Measurements from ENCODE around the gene CLEC19A. TPM values are rescaled to one million over a fixed set of nuclear protein-coding genes. Genes with fewer than 3 reads are reported as not detected.

The CLEC19A gene
- total and polyA plus RNA-seq, 2 donors (not counting 3 experiments of a cell fraction or from before 2014, with no cell fraction given): not detected

- dilution Hi-C loops (cut with MboI; ENCODE audit: extremely low pct_ligation_motif_present, low sequenced_read_pairs): no loop called here
- FAIRE-seq: no peak
Measured at GRCh38 chr16:19294156-19294649, 8.7 kb downstream of the CLEC19A start.

DNA sequence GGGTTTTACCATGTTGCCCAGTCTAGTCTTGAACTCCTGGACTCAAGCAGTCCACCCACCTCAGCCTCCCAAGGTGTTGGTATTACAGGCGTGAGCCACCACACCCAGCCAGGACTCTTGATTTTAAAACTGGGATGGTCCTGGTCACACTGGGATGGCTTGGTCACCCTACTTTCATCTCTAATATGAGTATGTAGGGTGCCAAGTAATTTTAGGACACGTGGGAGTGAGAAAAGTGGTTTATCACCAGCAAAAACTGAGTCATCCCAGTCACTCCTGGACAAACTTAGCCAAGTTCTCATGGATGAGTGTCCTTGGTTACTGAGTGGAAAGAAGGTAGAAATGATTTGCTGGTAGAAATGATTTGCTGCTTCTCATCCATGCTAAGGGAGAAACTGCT is 9.9 kb downstream of the CLEC19A start:
- TF ChIP-seq MYC (IDR thresholded peaks at IDR 0.05; ENCODE audit: low read depth, low read length) (no peak), JUN (IDR thresholded peaks at IDR 0.05; ENCODE audit: borderline replicate concordance, insufficient read depth, insufficient read length, low read depth) (no peak), EZH2 (IDR thresholded peaks at IDR 0.05; ENCODE audit: borderline replicate concordance, low read depth, low read length, severe bottlenecking) (no peak), POLR2AphosphoS5 (IDR thresholded peaks at IDR 0.05; ENCODE audit: insufficient read depth, low read depth, low read length) (no peak), POLR2A (IDR thresholded peaks at IDR 0.05; ENCODE audit: low read depth, low read length) (no peak), FOS (IDR thresholded peaks at IDR 0.05; ENCODE audit: borderline replicate concordance, insufficient read depth, low read length) (no peak), GATA2 (IDR thresholded peaks at IDR 0.05; ENCODE audit: insufficient read depth, insufficient read length, low read depth, low read length) (no peak)
- TF ChIP-seq, protein P1, sequence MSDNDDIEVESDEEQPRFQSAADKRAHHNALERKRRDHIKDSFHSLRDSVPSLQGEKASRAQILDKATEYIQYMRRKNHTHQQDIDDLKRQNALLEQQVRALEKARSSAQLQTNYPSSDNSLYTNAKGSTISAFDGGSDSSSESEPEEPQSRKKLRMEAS (IDR thresholded peaks at IDR 0.05; ENCODE audit: insufficient read depth, insufficient read length): no peak
- TF ChIP-seq, protein P2, sequence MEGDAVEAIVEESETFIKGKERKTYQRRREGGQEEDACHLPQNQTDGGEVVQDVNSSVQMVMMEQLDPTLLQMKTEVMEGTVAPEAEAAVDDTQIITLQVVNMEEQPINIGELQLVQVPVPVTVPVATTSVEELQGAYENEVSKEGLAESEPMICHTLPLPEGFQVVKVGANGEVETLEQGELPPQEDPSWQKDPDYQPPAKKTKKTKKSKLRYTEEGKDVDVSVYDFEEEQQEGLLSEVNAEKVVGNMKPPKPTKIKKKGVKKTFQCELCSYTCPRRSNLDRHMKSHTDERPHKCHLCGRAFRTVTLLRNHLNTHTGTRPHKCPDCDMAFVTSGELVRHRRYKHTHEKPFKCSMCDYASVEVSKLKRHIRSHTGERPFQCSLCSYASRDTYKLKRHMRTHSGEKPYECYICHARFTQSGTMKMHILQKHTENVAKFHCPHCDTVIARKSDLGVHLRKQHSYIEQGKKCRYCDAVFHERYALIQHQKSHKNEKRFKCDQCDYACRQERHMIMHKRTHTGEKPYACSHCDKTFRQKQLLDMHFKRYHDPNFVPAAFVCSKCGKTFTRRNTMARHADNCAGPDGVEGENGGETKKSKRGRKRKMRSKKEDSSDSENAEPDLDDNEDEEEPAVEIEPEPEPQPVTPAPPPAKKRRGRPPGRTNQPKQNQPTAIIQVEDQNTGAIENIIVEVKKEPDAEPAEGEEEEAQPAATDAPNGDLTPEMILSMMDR (IDR thresholded peaks at IDR 0.05; ENCODE audit: extremely low read depth in 1 of 2, insufficient read depth in 1 of 2, low read depth in 1 of 2, low read length in 2 of 2): no peak
- intact Hi-C loops (cut with micrococcal nuclease) (no loop called here), dilution Hi-C loops (cut with MboI; ENCODE audit: extremely low pct_ligation_motif_present, low sequenced_read_pairs) (no loop called here)
- H3K27me3 ChIP-seq (ENCODE audit: control insufficient read depth in 2 of 2, insufficient read depth in 2 of 2, low read length in 2 of 2): no peaks in the 10 kb centered on the region
- no peaks in the 10 kb centered on the region for H3K79me2 ChIP-seq (ENCODE audit: control insufficient read depth, insufficient read depth, low read length)
- no peaks in the 10 kb centered on the region for H3K9me3 ChIP-seq (replicated peaks; ENCODE audit: control insufficient read depth, insufficient read depth, low read length)
- no peaks in the 10 kb centered on the region for H3K9me1 ChIP-seq (replicated peaks; ENCODE audit: control insufficient read depth, extremely low read depth, insufficient read depth, low read length)
- H3K9ac ChIP-seq (replicated peaks; ENCODE audit: extremely low read depth, insufficient read depth, low read length): no peak overlapping the region
- CTCF ChIA-PET: no interaction called here
- H3K4me1 ChIP-seq (ENCODE audit: control insufficient read depth, extremely low read depth, insufficient read depth, low read length): no peaks in the 10 kb centered on the region
- FAIRE-seq (no peak), DNase-seq (ENCODE audit: low read depth, low spot score) (no peak)
- no peak overlapping the region for H3K27ac ChIP-seq (ENCODE audit: insufficient read depth, low read depth, low read length)
- no peak overlapping the region for H3K4me3 ChIP-seq (replicated peaks in 1 of 3; ENCODE audit: insufficient read depth in 1 of 3, low read depth in 1 of 3, low read length in 3 of 3)
- BruUV-seq (replicated peaks): no TSS peak
- POLR2A ChIA-PET: no interaction called here
- no peak overlapping the region for H2AFZ ChIP-seq (ENCODE audit: low read depth, low read length)
- no peaks in the 10 kb centered on the region for H4K20me1 ChIP-seq (replicated peaks; ENCODE audit: control insufficient read depth, extremely low read depth, insufficient read depth, low read length)
- no peak overlapping the region for H3K4me2 ChIP-seq (ENCODE audit: insufficient read depth, low read length)
- no peaks in the 10 kb centered on the region for H3K36me3 ChIP-seq (ENCODE audit: control insufficient read depth in 2 of 2, extremely low read depth in 1 of 2, insufficient read depth in 2 of 2, low read length in 2 of 2)

More at GRCh38 chr16:19294156-19294649, 8.7 kb downstream of the CLEC19A start:
- no peaks in the 10 kb centered on the region for H3K9me3 ChIP-seq (replicated peaks; ENCODE audit: control insufficient read depth, insufficient read depth, low read length)
- H3K27me3 ChIP-seq (ENCODE audit: control insufficient read depth in 2 of 2, insufficient read depth in 2 of 2, low read length in 2 of 2): no peaks in the 10 kb centered on the region
- H3K9ac ChIP-seq (replicated peaks; ENCODE audit: extremely low read depth, insufficient read depth, low read length): no peak overlapping the region
- ChIA-PET POLR2A (no interaction called here), CTCF (no interaction called here)
- H3K79me2 ChIP-seq (ENCODE audit: control insufficient read depth, insufficient read depth, low read length): no peaks in the 10 kb centered on the region
- no peak for DNase-seq (ENCODE audit: low read depth, low spot score)
- H3K27ac ChIP-seq (ENCODE audit: insufficient read depth, low read depth, low read length): no peak overlapping the region
- intact Hi-C loops (cut with micrococcal nuclease): no loop called here
- no peaks in the 10 kb centered on the region for H3K4me1 ChIP-seq (ENCODE audit: control insufficient read depth, extremely low read depth, insufficient read depth, low read length)
- H4K20me1 ChIP-seq (replicated peaks; ENCODE audit: control insufficient read depth, extremely low read depth, insufficient read depth, low read length): no peaks in the 10 kb centered on the region
- H2AFZ ChIP-seq (ENCODE audit: low read depth, low read length): no peak overlapping the region
- TF ChIP-seq, protein P1 (IDR thresholded peaks at IDR 0.05; ENCODE audit: insufficient read depth, insufficient read length): no peak
- no peak for TF ChIP-seq FOS (IDR thresholded peaks at IDR 0.05; ENCODE audit: borderline replicate concordance, insufficient read depth, low read length)
- no peak for TF ChIP-seq EZH2 (IDR thresholded peaks at IDR 0.05; ENCODE audit: borderline replicate concordance, low read depth, low read length, severe bottlenecking)
- H3K4me2 ChIP-seq (ENCODE audit: insufficient read depth, low read length): no peak overlapping the region
- BruUV-seq (replicated peaks): no TSS peak
- no peaks in the 10 kb centered on the region for H3K9me1 ChIP-seq (replicated peaks; ENCODE audit: control insufficient read depth, extremely low read depth, insufficient read depth, low read length)
- no peak overlapping the region for H3K4me3 ChIP-seq (replicated peaks in 1 of 3; ENCODE audit: insufficient read depth in 1 of 3, low read depth in 1 of 3, low read length in 3 of 3)
- H3K36me3 ChIP-seq (ENCODE audit: control insufficient read depth in 2 of 2, extremely low read depth in 1 of 2, insufficient read depth in 2 of 2, low read length in 2 of 2): no peaks in the 10 kb centered on the region

Measured in endothelial cell of umbilical vein (primary cell).